HepG2 (cell line): ENCODE measurements around the gene WSCD1. TPM values are rescaled to one million over a fixed set of nuclear protein-coding genes. Genes with fewer than 3 reads are reported as not detected.

Experiments
- ATAC-seq: fragments of 200-7000 bp; cut with Tn5 transposase; 3 replicates; pipeline ENCODE4 v1.9.1; 2020; ENCODE audit warnings: mild to moderate bottlenecking, moderate library complexity
- BruUV-seq: library from RNA; stranded (reverse); fragments of 400-500 nt; replicated peaks from 2 replicates; lab custom pipeline; 2021; lab: Mats Ljungman, UMichigan
- CTCF ChIA-PET: fragments of 300-600 bp; formaldehyde crosslinking; extraction: SDS; loops from one replicate; lab custom pipeline; 2021; ENCODE audit warnings: low total read pairs, inconsistent platforms, low intra/inter-chr PET ratio; lab: Yijun Ruan, JAX
- POLR2A ChIA-PET: fragments of 350-600 bp; sonication (Branson Sonifier 250); formaldehyde crosslinking; loops from one replicate; lab custom pipeline; 2020; ENCODE audit warnings: antibody characterized with exemption, inconsistent platforms; lab: Yijun Ruan, JAX
- DNase-seq: peaks from one replicate; pipeline ENCODE4 v3.0.0-alpha.2; 2015; ENCODE audit warnings: low spot score
- FAIRE-seq: peaks from 3 replicates; lab custom pipeline; 2011; peaks lifted over from hg19 to GRCh38; lab: Jason Lieb, UNC
- H2AFZ ChIP-seq: one replicate; pipeline ENCODE4 v1.6.1; 2011; ENCODE audit warnings: low read length, inconsistent platforms
- H3K27ac ChIP-seq: fragments of 300-600 bp; 3 replicates; pipeline ENCODE4 v1.8.0; 2011; ENCODE audit warnings: mixed run types, mild to moderate bottlenecking, mixed read lengths, low read length, inconsistent platforms; ENCODE audit not compliant: insufficient read depth; ENCODE audit errors: extremely low read length
- H3K27me3 ChIP-seq, 2 experiments: fragments of 200-600 bp in 1 of 2; 2 replicates in 1 of 2; 3 replicates in 1 of 2; pipeline versions ENCODE4 v1.6.0 to v1.8.0; 2011; ENCODE audit warnings: low read length in 2 of 2, mild to moderate bottlenecking in 2 of 2, moderate library complexity in 2 of 2, inconsistent platforms in 1 of 2; ENCODE audit not compliant: insufficient read depth in 2 of 2, control insufficient read depth in 1 of 2
- H3K36me3 ChIP-seq, 2 experiments: fragments of 200-600 bp in 1 of 2; replicated peaks in 1 of 2; 2 replicates in 1 of 2; 3 replicates in 1 of 2; pipeline versions ENCODE4 v1.5.1 to v1.8.0; 2011; ENCODE audit warnings: low read length in 2 of 2, inconsistent platforms in 1 of 2; ENCODE audit not compliant: insufficient read depth in 2 of 2, control insufficient read depth in 1 of 2
- H3K4me1 ChIP-seq: 2 replicates; pipeline ENCODE4 v1.5.1; 2012; ENCODE audit warnings: low read length, inconsistent platforms; ENCODE audit not compliant: insufficient read depth
- H3K4me2 ChIP-seq: 2 replicates; pipeline ENCODE4 v1.6.0; 2011; ENCODE audit warnings: low read depth, low read length, inconsistent platforms
- H3K4me3 ChIP-seq, 3 experiments: fragments of 200-600 bp in 1 of 3; sonication (generic), shearing (Covaris generic) in 1 of 3; replicated peaks in 1 of 3; 2 replicates each; pipeline ENCODE4 v1.5.1; 2011 to 2016; ENCODE audit warnings: low read length in 3 of 3, inconsistent platforms in 2 of 3, low read depth in 2 of 3, mild to moderate bottlenecking in 2 of 3, control low read depth in 1 of 3, mixed read lengths in 1 of 3; ENCODE audit not compliant: insufficient read depth in 1 of 3
- H3K79me2 ChIP-seq: one replicate; pipeline ENCODE4 v1.6.1; 2011; ENCODE audit warnings: low read length, inconsistent platforms; ENCODE audit not compliant: insufficient read depth
- H3K9ac ChIP-seq: 2 replicates; pipeline ENCODE4 v1.6.0; 2011; ENCODE audit warnings: mild to moderate bottlenecking, low read depth, low read length, inconsistent platforms; ENCODE audit not compliant: insufficient read depth
- H3K9me3 ChIP-seq: 2 replicates; pipeline ENCODE4 v1.5.1; 2012; ENCODE audit warnings: mild to moderate bottlenecking, low read length
- H4K20me1 ChIP-seq: 2 replicates; pipeline ENCODE4 v1.6.0; 2011; ENCODE audit warnings: inconsistent platforms, mild to moderate bottlenecking, low read length, moderate library complexity; ENCODE audit not compliant: insufficient read depth
- NKX3-1 ChIP-seq: sonication (generic); formaldehyde crosslinking; IDR thresholded peaks from 2 replicates; pipeline ENCODE4 v1.5.0; 2020; ENCODE audit warnings: missing genetic modification reagents
- SRF ChIP-seq: IDR thresholded peaks from 2 replicates; pipeline ENCODE4 v1.6.1; 2011; ENCODE audit warnings: mild to moderate bottlenecking, low read depth, low read length, moderate library complexity
- TAF15 ChIP-seq: fragments of 200-400 bp; formaldehyde crosslinking; IDR thresholded peaks from one replicate; pipeline ENCODE4 v1.6.1; 2018; ENCODE audit warnings: mild to moderate bottlenecking, low read depth, low read length; ENCODE audit not compliant: poor library complexity, severe bottlenecking
- ZC3H13 ChIP-seq: sonication (generic); formaldehyde crosslinking; IDR thresholded peaks from 2 replicates; pipeline ENCODE4 v1.8.1; 2023; ENCODE audit warnings: mild to moderate bottlenecking, missing genetic modification reagents, moderate library complexity
- ZNF329 ChIP-seq: sonication (generic); formaldehyde crosslinking; IDR thresholded peaks from 2 replicates; pipeline ENCODE4 v1.9.0; 2021; ENCODE audit warnings: low read depth, mild to moderate bottlenecking, missing genetic modification reagents
- ZNF567 ChIP-seq: sonication (generic); formaldehyde crosslinking; IDR thresholded peaks from 2 replicates; pipeline ENCODE4 v1.8.1; 2023; ENCODE audit warnings: mild to moderate bottlenecking, missing genetic modification reagents, borderline replicate concordance
- ZNF776 ChIP-seq: sonication (generic); formaldehyde crosslinking; IDR thresholded peaks from 2 replicates; pipeline ENCODE4 v1.4.0; 2020; ENCODE audit warnings: mild to moderate bottlenecking, missing genetic modification reagents
- ZSCAN20 ChIP-seq: sonication (generic); formaldehyde crosslinking; IDR thresholded peaks from 2 replicates; pipeline ENCODE4 v1.4.0; 2020; ENCODE audit warnings: missing genetic modification reagents, mild to moderate bottlenecking, borderline replicate concordance
- WGBS: methylation state at CpG from one replicate; pipeline ENCODE4 v1.1.6; 2017; ENCODE audit warnings: low lambda C conversion rate; 5-methylcytosine and 5-hydroxymethylcytosine counted together
- in situ Hi-C: cut with HindIII; loops from 2 replicates; pipeline ENCODE4 v1.10.0; 2017; ENCODE audit warnings: low pct_unique_long_range_greater_than_20kb; ENCODE audit not compliant: extremely low pct_ligation_motif_present
- intact Hi-C: fragments of 100-400 bp; cut with micrococcal nuclease; formaldehyde crosslinking; loops from one replicate; pipeline ENCODE4 v1.10.0; 2022; ENCODE audit not compliant: unreplicated experiment
- polyA plus RNA-seq, 8 experiments: library from polyadenylated mRNA; depleted of rRNA in 3 of 8; stranded (reverse) in 7 of 8; unstranded in 1 of 8; fragments of >200 nt; fragmentation: Illumina TruSeq in 4 of 8; extraction: Trizol in 4 of 8; gene quantifications; 2 replicates each; pipeline versions ENCODE4 v1.2.1 to v1.2.3, GENCODE V29; 2011 to 2016; ENCODE audit warnings: low read depth in 4 of 8, missing spikeins in 1 of 8, mixed read lengths in 1 of 8; ENCODE audit not compliant: insufficient read depth in 1 of 8
- total RNA-seq, 5 experiments: library from RNA; depleted of rRNA; stranded (reverse); fragments of >200 nt; fragmentation: Illumina TruSeq; extraction: Trizol; gene quantifications; 2 replicates each; pipeline ENCODE4 v1.2.3, GENCODE V29; 2016; ENCODE audit warnings: low read depth in 1 of 5
- TF ChIP-seq, protein P1 (sequence below): sonication (generic); formaldehyde crosslinking; IDR thresholded peaks from 2 replicates; pipeline ENCODE4 v1.4.0; 2020; ENCODE audit warnings: missing genetic modification reagents, borderline replicate concordance
- TF ChIP-seq, protein P2 (sequence below): sonication (generic); formaldehyde crosslinking; IDR thresholded peaks from 2 replicates; pipeline ENCODE4 v1.9.0; 2022; ENCODE audit warnings: low read depth, missing genetic modification reagents
- TF ChIP-seq, protein P3 (sequence below): sonication (generic); formaldehyde crosslinking; IDR thresholded peaks from 2 replicates; pipeline ENCODE4 v1.4.0; 2020; ENCODE audit warnings: missing genetic modification reagents, borderline replicate concordance
- TF ChIP-seq, protein P4 (sequence below): sonication (generic); formaldehyde crosslinking; IDR thresholded peaks from 2 replicates; pipeline ENCODE4 v1.5.1; 2020; ENCODE audit warnings: mild to moderate bottlenecking, missing genetic modification reagents, moderate library complexity

WSCD1 gene
- total and polyA plus RNA-seq, 2 of the 13 experiments (the other 11 are each of a cell fraction or from before 2014, with no cell fraction given) = 0.24 to 2.7 TPM

DNA sequence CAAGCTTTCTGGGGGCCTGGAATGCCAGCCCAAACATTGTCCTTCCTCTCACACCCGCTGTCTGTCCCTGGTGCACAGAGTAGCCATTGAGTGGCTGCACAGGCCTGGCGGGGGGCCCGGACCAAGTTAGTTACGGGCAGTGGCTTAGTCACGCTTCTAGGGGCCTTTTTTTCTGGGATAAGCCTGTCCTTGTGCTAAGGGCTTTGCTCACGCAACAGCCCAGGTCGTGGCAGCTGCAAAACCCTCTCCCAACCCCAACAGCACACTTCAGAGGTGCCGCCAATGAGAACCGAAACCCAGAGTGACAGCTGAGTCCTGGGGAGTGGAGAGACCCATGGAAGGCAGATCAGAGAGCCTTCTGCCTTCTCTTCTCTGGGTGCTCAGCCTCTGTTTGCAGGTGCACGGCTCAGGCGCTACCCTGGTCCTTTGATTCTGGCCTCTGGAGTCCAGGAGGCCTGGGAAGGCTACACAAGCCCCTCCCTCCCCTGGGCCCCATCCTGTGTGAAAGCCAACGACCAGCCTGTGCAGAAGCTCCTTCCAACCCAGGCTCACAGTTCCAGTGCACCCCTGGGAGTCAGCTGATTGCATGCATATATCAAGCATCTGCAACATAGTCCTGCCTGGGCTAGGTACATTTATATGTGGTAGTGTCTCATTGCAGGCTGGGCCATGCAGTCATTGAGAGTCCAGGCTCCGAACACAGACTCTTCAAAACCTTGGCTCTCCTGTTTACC lies 9.1 kb downstream of the WSCD1 start:
- ChIA-PET CTCF (no interaction called here), POLR2A (no interaction called here)
- H4K20me1 ChIP-seq = no peaks in the 10 kb centered on the region
- DNase-seq (no peak), ATAC-seq (no peak), FAIRE-seq (no peak)
- H3K9ac ChIP-seq = no peak overlapping the region
- no peaks in the 10 kb centered on the region for H3K36me3 ChIP-seq
- peaks cover 6 to 28% of the 10 kb centered on the region in 2 experiments for H3K27me3 ChIP-seq
- no peak overlapping the region for H3K4me3 ChIP-seq
- H3K27ac ChIP-seq = no peak overlapping the region
- no peak overlapping the region for H3K4me2 ChIP-seq
- H3K79me2 ChIP-seq = no peaks in the 10 kb centered on the region
- in situ Hi-C loops = no loop called here
- no peaks in the 10 kb centered on the region for H3K9me3 ChIP-seq
- H2AFZ ChIP-seq = no peak overlapping the region
- intact Hi-C loops = no loop called here
- no peaks in the 10 kb centered on the region for H3K4me1 ChIP-seq
- TF ChIP-seq ZNF776 (no peak), ZC3H13 (CRISPR knock-in tag) (no peak), NKX3-1 (CRISPR knock-in tag) (no peak), ZSCAN20 (CRISPR knock-in tag) (no peak), SRF (no peak), ZNF329 (no peak), ZNF567 (CRISPR knock-in tag) (no peak), TAF15 (no peak)
- TF ChIP-seq, protein P1, sequence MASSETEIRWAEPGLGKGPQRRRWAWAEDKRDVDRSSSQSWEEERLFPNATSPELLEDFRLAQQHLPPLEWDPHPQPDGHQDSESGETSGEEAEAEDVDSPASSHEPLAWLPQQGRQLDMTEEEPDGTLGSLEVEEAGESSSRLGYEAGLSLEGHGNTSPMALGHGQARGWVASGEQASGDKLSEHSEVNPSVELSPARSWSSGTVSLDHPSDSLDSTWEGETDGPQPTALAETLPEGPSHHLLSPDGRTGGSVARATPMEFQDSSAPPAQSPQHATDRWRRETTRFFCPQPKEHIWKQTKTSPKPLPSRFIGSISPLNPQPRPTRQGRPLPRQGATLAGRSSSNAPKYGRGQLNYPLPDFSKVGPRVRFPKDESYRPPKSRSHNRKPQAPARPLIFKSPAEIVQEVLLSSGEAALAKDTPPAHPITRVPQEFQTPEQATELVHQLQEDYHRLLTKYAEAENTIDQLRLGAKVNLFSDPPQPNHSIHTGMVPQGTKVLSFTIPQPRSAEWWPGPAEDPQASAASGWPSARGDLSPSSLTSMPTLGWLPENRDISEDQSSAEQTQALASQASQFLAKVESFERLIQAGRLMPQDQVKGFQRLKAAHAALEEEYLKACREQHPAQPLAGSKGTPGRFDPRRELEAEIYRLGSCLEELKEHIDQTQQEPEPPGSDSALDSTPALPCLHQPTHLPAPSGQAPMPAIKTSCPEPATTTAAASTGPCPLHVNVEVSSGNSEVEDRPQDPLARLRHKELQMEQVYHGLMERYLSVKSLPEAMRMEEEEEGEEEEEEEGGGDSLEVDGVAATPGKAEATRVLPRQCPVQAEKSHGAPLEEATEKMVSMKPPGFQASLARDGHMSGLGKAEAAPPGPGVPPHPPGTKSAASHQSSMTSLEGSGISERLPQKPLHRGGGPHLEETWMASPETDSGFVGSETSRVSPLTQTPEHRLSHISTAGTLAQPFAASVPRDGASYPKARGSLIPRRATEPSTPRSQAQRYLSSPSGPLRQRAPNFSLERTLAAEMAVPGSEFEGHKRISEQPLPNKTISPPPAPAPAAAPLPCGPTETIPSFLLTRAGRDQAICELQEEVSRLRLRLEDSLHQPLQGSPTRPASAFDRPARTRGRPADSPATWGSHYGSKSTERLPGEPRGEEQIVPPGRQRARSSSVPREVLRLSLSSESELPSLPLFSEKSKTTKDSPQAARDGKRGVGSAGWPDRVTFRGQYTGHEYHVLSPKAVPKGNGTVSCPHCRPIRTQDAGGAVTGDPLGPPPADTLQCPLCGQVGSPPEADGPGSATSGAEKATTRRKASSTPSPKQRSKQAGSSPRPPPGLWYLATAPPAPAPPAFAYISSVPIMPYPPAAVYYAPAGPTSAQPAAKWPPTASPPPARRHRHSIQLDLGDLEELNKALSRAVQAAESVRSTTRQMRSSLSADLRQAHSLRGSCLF (CRISPR knock-in tag) = no peak
- TF ChIP-seq, protein P2, sequence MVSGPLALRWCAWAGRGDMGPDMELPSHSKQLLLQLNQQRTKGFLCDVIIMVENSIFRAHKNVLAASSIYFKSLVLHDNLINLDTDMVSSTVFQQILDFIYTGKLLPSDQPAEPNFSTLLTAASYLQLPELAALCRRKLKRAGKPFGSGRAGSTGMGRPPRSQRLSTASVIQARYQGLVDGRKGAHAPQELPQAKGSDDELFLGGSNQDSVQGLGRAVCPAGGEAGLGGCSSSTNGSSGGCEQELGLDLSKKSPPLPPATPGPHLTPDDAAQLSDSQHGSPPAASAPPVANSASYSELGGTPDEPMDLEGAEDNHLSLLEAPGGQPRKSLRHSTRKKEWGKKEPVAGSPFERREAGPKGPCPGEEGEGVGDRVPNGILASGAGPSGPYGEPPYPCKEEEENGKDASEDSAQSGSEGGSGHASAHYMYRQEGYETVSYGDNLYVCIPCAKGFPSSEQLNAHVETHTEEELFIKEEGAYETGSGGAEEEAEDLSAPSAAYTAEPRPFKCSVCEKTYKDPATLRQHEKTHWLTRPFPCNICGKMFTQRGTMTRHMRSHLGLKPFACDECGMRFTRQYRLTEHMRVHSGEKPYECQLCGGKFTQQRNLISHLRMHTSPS (CRISPR knock-in tag) = no peak
- TF ChIP-seq, protein P3, sequence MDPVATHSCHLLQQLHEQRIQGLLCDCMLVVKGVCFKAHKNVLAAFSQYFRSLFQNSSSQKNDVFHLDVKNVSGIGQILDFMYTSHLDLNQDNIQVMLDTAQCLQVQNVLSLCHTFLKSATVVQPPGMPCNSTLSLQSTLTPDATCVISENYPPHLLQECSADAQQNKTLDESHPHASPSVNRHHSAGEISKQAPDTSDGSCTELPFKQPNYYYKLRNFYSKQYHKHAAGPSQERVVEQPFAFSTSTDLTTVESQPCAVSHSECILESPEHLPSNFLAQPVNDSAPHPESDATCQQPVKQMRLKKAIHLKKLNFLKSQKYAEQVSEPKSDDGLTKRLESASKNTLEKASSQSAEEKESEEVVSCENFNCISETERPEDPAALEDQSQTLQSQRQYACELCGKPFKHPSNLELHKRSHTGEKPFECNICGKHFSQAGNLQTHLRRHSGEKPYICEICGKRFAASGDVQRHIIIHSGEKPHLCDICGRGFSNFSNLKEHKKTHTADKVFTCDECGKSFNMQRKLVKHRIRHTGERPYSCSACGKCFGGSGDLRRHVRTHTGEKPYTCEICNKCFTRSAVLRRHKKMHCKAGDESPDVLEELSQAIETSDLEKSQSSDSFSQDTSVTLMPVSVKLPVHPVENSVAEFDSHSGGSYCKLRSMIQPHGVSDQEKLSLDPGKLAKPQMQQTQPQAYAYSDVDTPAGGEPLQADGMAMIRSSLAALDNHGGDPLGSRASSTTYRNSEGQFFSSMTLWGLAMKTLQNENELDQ (CRISPR knock-in tag) = no peak
- TF ChIP-seq, protein P4, sequence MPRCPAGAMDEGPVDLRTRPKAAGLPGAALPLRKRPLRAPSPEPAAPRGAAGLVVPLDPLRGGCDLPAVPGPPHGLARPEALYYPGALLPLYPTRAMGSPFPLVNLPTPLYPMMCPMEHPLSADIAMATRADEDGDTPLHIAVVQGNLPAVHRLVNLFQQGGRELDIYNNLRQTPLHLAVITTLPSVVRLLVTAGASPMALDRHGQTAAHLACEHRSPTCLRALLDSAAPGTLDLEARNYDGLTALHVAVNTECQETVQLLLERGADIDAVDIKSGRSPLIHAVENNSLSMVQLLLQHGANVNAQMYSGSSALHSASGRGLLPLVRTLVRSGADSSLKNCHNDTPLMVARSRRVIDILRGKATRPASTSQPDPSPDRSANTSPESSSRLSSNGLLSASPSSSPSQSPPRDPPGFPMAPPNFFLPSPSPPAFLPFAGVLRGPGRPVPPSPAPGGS = no peak
- TF ChIP-seq, all 625 proteins: peak for 0
- WGBS = 9% methylated on average over 6 of the region's 13 CpGs
- BruUV-seq = no TSS peak
